SK-N-SH treated with all-trans-retinoic acid at 6 μM for 48 hours (cell line): Measurements from ENCODE around the gene DEFB113.

ENCODE experiments used
- PPARA ChIP-seq: fragments of 250-450 bp; sonication (Bioruptor Pico); IDR thresholded peaks from 2 replicates; pipeline ENCODE4 v1.5.0; 2020; ENCODE audit warnings: mild to moderate bottlenecking, borderline replicate concordance
- TOX ChIP-seq: fragments of 250-450 bp; sonication (Bioruptor Pico); IDR thresholded peaks from 2 replicates; pipeline ENCODE4 v1.8.0; 2021; ENCODE audit warnings: mild to moderate bottlenecking, moderate library complexity, borderline replicate concordance

- TF ChIP-seq PPARA (CRISPR knock-in tag) = no peak
- TF ChIP-seq TOX (CRISPR knock-in tag) = no peak
Measured at GRCh38 chr6:50007819-50008218, 38.4 kb upstream of the DEFB113 start.
